HG02642 (cell line): ENCODE data around the gene NAGK.
"Not testable (repeated sequence)": the region's sequence is repeated elsewhere in the genome, so short reads cannot be mapped to it uniquely, and the experiment has no call there.

Source experiments
- ATAC-seq: cut with Tn5 transposase; IDR thresholded peaks from one replicate; pipeline ENCODE4 v1.9.1; 2021; ENCODE audit warnings: mild to moderate bottlenecking; ENCODE audit not compliant: unreplicated experiment, poor library complexity

NAGK gene

DNA sequence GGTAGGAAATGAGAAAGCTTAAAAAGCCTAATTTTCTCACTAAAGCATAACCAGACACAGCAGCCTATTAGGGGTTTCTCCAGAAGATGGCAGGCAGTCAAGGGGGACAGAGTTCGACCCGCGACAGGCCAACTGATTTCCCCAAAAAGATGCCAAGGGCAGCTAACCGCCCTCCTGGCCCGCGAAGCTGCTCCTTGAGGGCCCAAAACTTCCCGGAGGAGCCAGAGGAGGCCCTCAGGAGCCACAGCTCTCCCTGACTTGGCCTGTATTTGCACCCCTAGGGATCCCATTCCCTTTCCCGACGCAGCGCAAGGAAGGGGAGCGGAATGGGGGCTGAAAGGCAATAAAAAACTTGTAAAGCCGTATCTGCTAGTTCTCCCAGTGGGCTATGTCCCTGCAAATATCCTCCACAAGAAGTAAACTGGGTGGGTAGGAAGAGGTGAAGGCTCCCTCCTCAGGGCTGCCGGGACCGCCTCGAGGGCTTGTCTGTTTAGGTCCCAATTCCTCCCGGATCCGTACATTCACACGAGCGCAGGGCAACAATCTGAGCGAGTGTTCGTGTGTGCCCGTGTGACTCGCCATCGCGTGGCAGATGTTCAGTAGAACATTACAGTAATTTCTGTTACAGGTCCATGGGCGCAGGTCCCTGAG, 756 bp upstream of the NAGK start:
- peak; percentile 14 for ATAC-seq

GRCh38 chr2:71069376-71069775, 928 bp downstream of the NAGK start:
- no peak for ATAC-seq

DNA sequence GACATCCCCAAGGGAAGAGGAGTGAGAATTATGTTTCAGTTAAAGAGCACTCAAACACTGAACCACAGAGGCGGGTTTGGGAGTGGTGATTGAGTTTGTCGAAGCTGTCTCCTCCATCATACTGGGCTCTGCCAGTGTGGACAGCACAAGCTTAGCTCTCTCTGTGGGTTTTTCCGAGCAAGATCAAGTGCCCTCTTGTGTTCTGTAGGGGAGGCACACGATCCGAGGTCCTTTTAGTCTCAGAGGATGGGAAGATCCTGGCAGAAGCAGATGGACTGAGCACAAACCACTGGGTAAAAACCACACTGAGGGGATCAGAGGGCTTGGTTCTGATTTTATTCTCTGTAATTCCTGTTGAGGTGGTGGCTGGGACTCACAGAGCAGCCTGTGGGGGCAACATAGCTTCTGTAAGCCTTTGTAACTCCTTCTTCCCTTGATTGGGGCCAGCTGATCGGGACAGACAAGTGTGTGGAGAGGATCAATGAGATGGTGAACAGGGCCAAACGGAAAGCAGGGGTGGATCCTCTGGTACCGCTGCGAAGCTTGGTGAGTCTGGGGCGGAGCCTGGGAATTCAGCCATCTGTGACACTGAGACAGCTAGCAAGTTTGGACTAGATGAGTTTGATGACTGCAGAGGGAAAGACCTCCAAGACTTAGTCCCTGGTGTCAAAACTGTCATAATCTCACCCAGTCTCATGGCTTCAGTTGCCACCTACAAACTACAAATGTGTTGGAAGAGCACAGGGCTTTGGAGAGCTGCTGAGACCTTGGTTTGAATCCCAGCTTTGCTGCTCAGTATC, 2.0 kb downstream of the NAGK start:
- ATAC-seq, result no peak

GRCh38 chr2:71071681-71072398, 3.4 kb downstream of the NAGK start:
- peak; percentile 32 for ATAC-seq

- no peak for ATAC-seq
Measured at GRCh38 chr2:71072492-71072891, 4.0 kb downstream of the NAGK start.

- no peak for ATAC-seq
Measured at GRCh38 chr2:71073475-71073874, 5.0 kb downstream of the NAGK start.

- ATAC-seq, result no peak
Measured at GRCh38 chr2:71074893-71075395, 6.5 kb downstream of the NAGK start.

DNA sequence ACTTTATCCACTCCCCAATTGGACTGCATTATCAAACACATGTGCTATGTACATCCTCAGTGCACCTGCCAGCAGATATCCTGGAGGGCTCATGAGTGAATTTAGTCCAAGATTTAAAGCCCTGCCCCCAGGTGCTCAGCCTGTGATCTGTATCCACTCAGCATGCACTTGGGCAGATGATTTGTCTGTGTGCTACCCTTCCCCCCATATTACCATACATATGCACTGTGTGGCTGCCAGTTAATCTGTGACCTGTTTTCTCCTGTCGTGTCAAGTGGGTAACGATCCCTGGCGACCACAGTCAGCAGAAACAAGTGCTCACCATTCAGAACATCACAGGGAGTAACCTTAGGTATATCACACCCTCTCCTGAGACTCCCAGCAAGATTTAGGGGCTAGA, 10.2 kb downstream of the NAGK start:
- no peak for ATAC-seq

DNA sequence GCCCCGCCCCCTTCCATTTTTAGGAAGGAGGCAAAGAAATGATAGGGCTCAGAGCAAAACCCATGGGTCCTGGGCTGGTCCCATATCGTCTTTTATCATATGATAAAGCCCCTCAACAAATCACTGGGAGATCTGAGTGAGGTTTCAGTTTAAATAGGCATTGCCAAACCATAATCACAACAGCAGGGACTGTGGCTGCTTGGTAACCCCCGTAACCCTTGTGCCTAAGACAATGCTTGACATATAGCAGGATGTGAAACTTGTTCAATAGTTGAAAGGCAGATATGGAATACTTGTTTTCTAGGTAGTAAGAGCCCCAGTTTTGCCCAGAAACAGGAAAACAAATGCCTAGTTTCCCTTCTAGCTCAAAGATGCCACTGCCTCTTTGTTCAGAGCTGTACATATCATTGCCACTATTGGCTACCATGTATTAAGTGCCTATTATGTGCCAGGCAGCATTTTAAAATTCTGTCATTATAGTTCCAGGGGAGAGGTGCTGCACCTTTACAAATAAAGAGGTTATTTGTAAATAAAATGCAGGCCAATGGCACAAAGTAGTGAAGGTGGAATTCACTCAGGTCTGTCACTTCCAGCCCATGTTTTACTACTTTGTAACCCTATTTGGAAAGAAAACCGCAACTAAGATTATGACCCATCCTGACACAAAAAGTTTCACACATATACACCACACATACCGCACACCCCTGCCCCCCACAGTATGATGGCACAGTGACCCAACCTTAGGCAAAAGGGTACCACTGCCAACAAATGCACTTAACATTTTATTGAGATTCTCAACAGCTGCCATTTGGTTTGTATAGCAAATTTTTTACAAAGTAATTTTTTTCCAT, 14.2 kb downstream of the NAGK start:
- ATAC-seq, result no peak

- not testable (repeated sequence) for ATAC-seq
Measured at GRCh38 chr2:71083297-71083696, 14.8 kb downstream of the NAGK start.

GRCh38 chr2:71083752-71084312, 15.4 kb downstream of the NAGK start:
- ATAC-seq, result not testable (repeated sequence)

DNA sequence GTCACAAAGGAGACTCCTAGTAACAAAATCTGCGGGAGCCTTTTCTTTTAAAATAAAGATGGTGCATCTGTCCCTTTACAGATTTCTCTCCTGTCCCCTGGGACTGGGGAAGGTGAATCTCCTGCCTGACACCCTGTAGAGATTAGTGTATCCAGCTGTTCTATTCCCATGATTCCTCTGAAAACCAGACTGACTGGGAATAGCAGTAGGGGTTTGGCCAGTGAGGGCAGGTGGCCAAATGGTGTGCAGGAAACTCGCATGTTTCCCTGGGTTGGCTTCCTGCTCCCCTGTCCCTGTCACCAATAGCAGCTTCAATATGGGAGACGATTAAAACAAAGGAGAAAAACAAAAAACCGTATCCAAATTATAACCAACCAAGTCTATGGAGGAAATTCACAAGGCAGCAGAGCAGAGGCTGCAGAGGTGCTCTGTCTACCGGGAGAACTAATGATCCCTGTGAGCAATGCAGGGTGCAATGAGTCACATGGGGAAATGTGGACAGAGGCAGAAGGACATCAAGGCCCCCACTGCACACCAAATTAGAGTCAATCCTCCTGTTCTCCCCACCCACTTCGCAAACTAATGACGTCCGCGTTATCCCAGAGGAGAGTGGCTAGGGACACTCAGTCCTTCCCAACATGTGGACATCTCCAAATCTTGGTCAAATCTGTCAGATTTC, 17.0 kb downstream of the NAGK start:
- not testable (repeated sequence) for ATAC-seq

DNA sequence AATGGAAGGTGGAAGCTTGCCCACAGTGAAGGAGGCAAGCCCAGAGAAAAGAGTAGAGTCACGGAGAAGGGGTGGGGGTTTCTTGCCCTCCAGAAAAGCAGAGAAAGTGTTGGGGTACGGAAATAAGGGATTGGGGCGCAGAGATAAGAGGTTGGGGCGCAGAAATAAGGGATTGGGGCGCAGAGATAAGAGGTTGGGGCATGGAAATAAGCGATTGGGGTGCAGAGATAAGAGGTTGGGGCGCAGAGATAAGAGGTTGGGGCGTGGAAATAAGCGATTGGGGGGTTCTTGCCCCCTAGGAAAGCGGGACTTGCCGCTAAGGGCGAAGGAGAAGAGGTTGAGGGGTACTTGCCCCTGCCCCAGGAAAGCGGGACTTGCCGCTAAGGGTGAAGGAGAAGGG, 21.0 kb downstream of the NAGK start:
- ATAC-seq, result not testable (repeated sequence)

GRCh38 chr2:71091808-71092207, 23.4 kb downstream of the NAGK start:
- ATAC-seq, result not testable (repeated sequence)

- not testable (repeated sequence) for ATAC-seq
Measured at GRCh38 chr2:71092491-71093260, 24.2 kb downstream of the NAGK start.

GRCh38 chr2:71100195-71100964, 31.9 kb downstream of the NAGK start:
- ATAC-seq, result no peak

DNA sequence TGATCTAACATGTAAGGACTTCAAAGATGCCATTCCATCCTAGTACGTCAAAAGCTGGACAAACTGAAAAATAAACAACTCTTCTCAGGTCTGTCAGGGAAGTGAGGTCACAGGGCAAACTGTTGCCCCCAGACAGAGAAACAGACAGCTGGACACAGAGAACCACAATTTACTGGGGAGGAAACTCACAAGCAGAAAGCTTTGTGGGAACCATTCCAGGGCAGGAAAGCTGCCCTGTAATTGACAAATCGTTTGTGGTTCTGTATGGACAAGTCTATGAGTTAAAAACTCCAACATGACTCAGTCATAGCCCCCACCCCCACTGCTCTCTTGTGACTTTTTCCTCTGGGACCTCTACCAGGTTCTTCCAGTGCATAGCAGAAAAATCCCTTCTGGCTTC, 33.2 kb downstream of the NAGK start:
- ATAC-seq, result no peak
